Endometrial microvascular endothelial cells (primary cell): ENCODE measurements around the gene MTFR1L. TPM values are rescaled to one million over a fixed set of nuclear protein-coding genes. Genes with fewer than 3 reads are reported as not detected.

ENCODE experiments used
- in situ Hi-C: cut with HindIII; loops from 2 replicates; pipeline ENCODE4 v1.10.0; 2017; ENCODE audit warnings: low sequenced_read_pairs, low pct_unique_long_range_greater_than_20kb; ENCODE audit errors: inconsistent ontology term
- total RNA-seq: library from RNA; depleted of rRNA; stranded (reverse); fragments of >200 nt; gene quantifications from one replicate; pipeline ENCODE4 v1.2.3, GENCODE V29; 2015; ENCODE audit errors: inconsistent ontology term

The MTFR1L gene
- total RNA-seq, 1 donor from 2014 or later: 47.1 TPM

DNA sequence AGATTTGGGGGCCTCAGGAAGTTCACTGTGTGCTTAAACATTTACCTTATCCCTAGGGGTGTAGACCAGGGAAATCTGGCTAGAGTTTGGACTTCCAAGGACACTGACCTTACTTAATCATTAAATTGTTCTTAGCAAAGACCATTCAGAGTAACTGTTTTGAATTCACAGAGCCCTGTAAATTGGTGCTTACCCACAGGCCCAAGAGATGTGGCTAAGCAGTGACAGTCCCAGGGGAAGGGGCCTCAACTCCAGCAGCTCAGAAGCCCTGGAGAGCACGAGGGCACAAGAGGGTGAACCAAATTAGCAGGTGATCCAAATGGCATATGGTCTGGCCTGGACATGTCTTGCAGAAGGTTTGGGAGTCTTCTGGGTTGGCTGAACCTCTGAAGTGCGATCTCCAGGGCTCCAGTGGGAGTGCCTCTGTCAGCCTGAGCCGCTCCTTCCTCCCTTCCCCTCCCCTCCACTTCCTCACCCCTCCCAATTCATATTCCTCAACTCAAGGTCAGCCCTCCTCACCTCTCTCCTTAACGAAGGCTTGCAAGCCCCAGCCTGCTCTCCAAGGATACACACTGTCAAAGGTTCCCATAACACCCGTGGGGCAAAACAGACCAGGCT lies 51.4 kb downstream of the MTFR1L start:
- in situ Hi-C loops: no loop called here

DNA sequence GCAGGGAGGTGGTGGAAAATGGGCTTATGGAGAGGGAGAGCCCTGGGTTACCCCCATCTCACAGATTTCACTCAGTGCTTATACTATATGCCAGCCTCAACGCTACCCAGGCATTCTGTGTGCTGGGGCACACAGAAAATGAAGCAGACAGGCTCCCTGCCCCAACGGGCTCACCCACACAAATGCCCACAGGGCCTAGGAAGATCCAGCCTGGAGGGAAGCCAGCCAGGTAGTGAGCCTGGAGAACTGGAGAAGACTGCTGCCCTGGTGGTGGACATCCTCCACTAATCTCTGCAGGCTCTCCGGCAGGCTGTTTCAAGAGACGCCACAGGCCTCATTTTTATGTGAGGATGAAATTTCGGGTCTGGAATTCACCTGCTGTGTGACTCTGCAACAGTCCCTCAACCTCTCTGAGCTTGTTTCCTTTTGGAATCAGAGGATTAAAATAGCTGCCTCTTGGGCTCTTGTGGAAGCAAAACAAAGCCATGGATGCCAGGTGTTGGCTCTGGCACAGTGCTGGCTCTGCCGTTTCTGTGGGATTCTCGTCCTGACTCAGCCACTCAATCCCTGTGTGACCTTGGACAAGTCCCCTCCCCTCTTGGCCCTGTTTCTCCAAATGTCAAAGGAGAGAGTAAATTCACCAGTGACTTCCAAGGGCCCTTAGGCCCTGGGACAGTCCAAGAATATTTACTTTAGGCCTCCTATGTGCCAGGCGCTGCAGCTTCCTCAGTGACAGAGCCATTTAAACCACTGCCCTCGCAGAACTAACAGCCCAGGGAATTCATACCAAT lies 52.1 kb downstream of the MTFR1L start:
- in situ Hi-C loops: no loop called here

DNA sequence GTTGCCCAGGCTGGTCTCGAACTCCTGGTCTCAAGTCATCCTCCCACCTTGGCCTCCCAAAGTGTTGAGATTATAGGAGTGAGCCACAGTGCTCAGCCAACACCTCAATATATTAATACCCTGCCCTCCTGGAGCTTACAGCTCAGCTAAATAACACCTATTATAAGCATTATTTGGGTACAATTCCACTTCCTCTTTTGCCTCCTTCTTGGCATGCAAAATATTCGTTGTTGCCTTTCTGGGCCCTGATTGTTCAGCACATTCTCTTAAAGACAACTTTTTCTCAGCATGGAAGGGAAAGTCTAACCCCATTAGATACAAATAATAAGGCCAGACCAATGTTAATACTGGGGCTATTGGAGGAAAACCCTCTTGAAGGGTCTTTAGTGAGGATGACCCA lies 53.0 kb downstream of the MTFR1L start:
- in situ Hi-C loops: no loop called here

DNA sequence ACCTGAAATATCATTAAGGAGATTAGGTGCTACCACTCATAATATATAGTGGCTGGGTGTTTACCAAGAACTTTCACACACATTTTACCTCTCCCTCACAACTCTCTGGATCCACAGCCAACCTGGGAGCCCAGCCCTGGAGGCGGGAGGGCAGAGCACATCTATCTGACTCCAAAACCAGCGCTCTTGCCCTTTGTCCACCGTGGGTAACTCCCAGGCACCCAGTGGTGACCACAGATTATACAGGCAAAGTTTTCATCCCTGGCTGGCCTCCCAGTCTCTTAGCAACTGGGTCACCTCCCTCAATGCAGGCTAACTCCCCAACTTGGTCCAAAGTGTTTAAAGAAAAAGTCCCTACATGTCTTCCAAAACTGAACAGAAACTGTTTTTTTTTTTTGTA lies 53.4 kb downstream of the MTFR1L start:
- in situ Hi-C loops: no loop called here

DNA sequence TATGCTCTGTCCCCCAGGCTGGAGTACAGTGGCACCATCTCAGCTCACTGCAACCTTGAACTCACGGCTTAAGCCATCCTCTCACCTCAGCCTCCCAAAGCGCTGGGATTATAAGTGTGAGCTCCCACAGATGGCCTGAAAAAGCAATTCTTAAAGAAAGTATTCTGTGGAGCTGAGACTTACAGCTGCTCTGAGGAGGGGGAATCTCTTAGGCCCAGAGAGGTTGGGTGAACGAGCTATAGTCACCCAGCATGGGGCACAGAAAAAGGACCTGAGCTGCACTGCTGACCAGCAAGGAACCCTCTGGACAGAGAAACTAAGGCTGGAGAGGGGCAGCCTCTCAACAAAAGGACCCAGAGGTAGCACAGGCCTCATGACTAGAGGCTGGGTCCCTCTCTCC lies 54.5 kb downstream of the MTFR1L start:
- in situ Hi-C loops: no loop called here

DNA sequence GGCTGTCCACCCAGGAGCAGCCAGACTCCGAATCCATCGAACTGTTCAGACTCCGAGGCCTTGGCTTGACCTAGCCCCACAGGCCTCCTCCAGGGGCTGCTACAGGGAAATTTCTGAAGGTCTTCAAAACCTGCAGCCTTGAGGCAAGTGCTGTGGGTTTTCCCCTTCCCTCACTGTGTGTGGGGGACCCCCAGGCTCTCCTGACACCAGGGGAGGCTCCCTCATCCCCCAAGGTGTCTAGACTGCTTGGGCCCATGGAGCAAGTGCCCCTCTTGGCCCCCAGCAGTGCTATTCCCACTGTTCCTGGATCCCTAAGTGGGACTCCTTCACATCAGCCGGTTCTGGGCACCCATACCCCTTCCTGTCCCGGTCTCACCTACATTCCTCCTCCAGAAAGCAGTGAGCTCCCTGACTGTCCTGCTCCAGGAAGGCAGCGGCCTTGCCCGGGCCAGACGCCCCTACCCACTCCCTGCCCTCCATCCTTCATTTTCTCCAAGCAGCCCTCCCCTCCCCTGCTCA lies 54.9 kb downstream of the MTFR1L start:
- in situ Hi-C loops: no loop called here

DNA sequence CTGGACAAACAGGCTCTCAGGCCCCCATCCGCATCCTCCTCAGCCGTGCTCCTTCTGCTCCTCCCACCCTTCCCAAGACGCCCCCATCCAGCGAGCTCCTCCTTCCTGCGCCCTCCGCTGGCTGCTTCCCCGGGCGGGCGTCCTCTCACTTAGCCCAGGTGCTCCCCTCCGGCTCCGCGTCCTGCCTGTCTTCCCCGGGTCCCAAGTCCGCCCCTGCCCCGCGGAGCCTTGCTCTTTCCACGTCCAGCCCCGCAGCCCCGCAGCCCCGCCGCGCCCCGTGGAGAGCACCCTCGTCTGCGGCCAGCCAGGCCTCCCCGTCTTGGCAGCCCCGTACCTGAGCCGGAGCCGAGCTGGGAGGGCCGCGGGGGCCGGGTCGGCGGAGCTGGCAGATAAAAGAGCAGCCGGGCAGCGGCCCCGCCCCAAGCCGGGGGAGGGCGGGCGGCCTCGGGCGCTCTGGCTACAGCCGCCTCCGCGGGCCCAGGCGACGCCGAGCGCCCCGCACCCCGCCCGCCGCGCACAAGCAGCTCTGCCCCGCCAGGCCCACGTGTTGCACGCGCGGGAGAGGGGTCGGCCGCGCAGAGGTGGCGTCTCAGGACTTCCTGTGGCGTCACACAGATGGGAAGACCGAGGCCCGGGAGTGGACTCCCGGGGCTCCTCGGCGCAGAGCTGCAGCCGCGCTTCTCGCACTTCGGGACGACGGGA lies 55.6 kb downstream of the MTFR1L start, which contains the start of gene PAQR7:
PAQR7 (minus strand) TSS at position 555 of the 702 bp plus-strand sequence. CDS start 11,869 bp downstream, outside the sequence.
- in situ Hi-C loops: no loop called here

DNA sequence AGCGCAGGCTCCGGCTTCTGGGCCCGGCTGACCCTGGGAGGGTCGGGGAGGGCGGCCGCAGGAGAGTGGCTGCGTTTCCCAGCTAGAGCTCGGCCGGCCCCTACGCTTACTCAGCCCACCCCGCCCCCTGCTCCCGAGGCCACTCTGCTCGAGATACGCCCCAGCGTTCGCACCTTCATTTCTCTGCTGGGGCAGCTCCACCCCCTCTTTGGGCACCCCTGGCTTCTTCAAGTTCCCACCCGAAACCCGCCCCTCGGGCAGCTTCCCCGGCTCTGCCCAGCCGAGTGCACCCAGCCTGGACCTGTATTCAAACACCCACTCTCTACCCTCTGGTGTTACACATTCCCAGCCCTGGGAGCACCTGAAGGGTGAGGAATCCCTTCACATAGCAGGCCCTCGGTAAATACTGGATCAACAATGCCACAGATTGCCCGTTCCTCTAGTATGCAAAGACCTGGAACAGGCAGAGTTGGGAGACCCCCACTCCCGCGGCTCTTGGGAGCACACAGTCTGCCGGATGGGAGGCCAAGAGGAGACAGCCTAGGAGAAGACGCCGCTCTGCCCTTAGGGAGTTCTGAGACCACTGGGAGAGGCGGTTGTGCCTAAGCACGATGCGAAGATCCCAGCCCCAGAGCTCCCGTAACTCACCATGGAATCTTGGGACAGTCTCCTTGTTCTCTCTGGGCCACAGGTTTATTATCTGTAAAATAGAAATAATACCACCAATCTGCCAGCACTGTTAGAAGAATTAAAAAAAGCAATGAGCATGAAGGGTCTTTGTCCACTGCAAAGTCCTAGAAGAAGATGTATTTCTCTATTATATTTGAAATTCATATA lies 56.3 kb downstream of the MTFR1L start:
- in situ Hi-C loops: no loop called here

DNA sequence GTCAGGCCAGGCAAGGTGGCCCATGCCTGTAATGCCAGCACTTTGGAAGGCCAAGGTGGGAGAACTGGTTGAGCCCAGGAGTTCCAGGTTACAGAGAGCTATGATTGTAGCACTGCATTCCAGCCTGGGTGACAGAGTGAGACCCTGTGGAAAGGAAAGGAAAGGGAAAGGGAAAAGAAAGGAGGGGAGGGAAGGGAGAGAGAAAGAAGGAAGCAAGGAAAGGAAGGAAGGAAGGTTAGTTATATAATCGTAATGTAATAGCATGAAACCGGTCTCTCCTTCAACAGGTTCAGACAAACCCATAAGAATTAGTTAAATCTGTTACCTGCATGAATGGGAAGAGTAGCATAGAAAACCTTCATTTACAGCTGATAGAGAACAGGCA lies 56.9 kb downstream of the MTFR1L start:
- in situ Hi-C loops: no loop called here

DNA sequence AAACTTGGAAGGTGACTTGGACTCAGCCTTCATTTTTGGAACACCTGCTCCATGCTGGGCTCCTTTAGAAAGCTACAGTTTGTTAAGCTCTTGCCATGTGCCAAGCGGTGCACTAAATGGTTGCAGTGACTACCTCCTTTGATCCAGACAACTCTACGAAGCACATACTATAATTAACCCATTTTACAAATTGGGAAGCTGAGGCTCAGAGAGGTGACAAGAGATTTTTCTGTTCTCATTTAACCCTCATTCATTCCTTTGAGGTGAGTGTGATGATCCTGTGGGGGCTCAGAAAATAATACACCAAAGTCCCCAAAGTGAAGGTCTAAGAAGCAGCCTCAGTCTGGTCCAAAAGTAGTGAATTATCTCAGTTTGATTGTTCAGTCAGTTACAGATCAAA lies 57.4 kb downstream of the MTFR1L start:
- in situ Hi-C loops: no loop called here

DNA sequence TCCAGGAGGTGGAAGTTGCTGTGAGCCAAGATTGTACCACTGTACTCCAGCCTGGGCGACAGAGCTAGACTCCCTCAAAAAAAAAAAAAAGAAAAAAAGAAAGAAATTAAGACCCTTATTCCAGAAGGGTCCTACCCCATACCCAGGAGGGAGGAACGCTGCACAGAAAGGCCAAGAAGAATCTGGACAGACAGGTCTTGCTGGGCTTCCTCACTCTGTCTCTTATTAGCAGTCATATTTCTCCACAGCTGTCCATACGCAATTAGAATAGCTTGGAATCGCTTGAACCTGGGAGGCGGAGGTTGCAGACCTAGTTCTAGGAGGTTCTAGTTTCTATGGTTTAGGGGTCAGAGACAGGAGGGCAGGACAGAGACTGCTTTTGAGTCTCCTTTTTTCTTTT lies 58.9 kb downstream of the MTFR1L start:
- in situ Hi-C loops: no loop called here

DNA sequence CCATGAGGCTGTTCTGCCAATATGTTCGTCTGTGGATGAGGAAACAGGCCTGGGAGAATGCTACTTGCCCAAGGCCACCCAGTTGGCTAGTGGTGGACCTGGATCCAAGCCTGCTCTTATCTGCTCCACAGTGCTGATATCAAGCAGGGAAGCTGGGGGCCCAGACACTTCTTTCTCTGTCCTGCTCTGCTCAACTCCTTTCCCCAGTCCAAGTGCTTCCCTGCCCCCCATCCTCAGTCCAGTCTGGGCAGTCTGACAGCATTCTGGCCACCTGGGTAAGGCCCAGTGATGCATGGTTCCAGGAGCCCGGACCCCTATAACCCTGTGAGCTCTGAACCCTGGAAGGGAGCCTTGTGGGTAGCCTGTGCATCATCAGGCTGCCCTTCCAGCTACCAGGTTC lies 59.9 kb downstream of the MTFR1L start:
- in situ Hi-C loops: no loop called here

DNA sequence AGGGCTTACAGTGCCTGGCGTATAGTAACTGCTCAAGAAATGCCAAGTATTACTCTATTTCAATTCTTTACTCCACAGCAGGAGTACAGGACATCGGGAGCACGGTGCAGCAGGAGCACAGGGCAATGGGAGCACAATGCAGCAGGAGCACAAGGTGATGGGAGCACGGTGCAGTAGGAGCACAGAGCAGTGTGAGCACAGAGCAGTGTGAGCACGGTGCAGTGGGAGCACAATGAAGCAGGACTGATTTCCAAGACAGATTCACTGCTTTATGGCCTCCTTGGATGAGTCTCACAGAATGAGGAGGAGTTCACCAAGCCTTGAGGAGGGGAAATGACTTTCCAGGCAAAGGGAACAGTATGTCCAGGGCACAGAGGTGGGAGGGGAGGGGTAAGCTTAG lies 60.8 kb downstream of the MTFR1L start:
- in situ Hi-C loops: no loop called here

DNA sequence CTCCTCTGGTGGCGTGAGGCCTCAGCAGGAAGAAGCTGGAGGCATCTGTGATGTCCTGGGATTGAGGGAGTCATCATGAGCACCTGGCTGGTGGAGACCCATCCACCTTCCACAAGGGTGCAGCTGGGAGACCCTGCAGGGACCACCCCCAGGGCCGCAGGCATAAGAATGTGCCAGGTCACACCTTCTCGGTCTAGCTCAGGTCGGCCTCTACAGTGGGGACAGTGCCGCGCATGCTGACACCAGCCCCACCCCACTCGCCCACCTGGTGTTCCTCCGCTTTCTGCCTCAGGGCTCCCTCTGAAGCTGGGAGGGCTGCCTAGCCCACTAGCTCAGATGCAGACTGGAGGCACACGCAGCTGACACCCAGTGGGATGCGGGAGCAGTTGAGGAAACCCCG lies 61.5 kb downstream of the MTFR1L start:
- in situ Hi-C loops: no loop called here

Other genes starting within 250 kb of the MTFR1L start
- not detected for gene MAN1C1, start 203.2 kb upstream of the MTFR1L start, total RNA-seq
- 87.4 TPM for gene SELENON, start 19.8 kb upstream of the MTFR1L start, total RNA-seq
- 1.6 TPM for gene AUNIP, start 39.5 kb downstream of the MTFR1L start, total RNA-seq
- gene PAQR7, start 55.8 kb downstream of the MTFR1L start, total RNA-seq: 5.5 TPM
- gene STMN1, start 86.5 kb downstream of the MTFR1L start, total RNA-seq: 92.3 TPM
- 11.5 TPM for gene PAFAH2, start 178.1 kb downstream of the MTFR1L start, total RNA-seq
- not detected for gene EXTL1, start 201.8 kb downstream of the MTFR1L start, total RNA-seq
- not detected for gene SLC30A2, start 226.2 kb downstream of the MTFR1L start, total RNA-seq
- gene TRIM63, start 247.7 kb downstream of the MTFR1L start, total RNA-seq: not detected